Measurements from ENCODE around the gene UGT3A1. TPM values are rescaled to one million over a fixed set of nuclear protein-coding genes. Genes with fewer than 3 reads are reported as not detected.
"Not testable (repeated sequence)": the region's sequence is repeated elsewhere in the genome, so short reads cannot be mapped to it uniquely, and the experiment has no call there.

The UGT3A1 gene
- total RNA-seq, 2 donors from 2014 or later: 0.34 to 2.2 TPM

DNA sequence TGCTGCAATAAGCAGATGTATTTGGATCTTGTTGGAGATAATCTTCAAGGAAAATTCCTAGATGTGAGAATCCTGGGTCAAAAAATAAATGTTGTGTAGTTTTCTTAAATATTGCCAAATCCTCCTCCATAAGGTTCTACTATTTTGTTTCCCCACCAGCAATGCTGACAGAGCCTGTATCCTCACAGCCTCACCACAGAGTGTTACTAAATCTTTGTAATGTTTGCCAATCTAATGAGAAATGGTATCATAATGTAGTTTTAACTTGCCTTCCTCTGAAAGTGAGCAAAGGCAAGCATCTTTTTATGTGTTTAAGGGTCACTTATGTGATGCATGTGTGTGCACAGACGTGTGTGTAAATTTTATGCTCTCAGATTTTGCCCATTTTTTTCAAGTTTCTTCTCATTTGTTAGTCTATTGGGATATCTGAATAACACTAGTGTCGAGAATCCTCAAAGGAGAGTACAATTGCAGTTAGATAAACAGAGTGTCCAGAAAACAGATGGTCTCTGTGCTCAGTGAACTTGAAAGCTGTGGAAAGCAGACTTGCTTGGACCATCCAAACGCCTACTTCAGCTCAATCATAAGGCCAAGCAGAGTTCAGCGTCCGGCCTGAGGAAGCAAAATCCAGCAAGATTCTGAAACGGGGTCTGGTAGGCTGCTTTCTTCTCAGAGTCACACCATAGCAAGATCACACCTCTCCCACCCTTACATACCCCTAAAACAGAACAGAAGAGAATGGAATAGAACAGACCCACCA is 35.7 kb upstream of the UGT3A1 start:
- H3K27me3 ChIP-seq (replicated peaks; ENCODE audit: insufficient read depth): no peaks in the 10 kb centered on the region
- 62% methylated on average over 6 of the region's 6 CpGs for WGBS
- no peak overlapping the region for H3K27ac ChIP-seq
- no peak overlapping the region for H3K4me3 ChIP-seq
- H3K36me3 ChIP-seq: no peaks in the 10 kb centered on the region
- TF ChIP-seq POLR2AphosphoS5 (IDR thresholded peaks at IDR 0.05): no peak
- no peak for TF ChIP-seq POLR2A (IDR thresholded peaks at IDR 0.05)
- TF ChIP-seq CTCF (IDR thresholded peaks at IDR 0.05): no peak
- H3K9me3 ChIP-seq: no peaks in the 10 kb centered on the region
- intact Hi-C loops (cut with DNase I): no loop called here
- H3K4me1 ChIP-seq (replicated peaks): no peaks in the 10 kb centered on the region
- DNase-seq (ENCODE audit: low spot score): no peak

DNA sequence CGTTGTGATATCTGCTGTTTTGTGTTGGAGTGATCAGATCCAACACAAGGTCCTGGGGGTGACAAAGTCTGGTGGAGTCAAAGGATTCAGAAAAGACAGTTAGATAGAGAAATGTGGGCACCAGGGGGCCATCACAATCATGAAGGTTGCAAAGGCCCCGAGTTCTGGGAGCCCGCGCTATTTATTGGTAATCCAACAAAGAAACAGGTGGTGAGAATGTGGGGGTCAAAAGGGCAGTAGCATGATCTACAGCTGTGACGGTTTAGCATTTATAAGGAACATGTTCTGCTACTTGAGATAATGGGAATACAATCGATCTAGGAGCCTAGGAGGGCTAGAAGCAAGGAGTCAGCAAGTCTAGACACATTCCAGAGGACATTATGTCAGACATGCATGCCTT is 31.1 kb upstream of the UGT3A1 start:
- H3K4me1 ChIP-seq (replicated peaks); intact Hi-C loops (cut with DNase I); H3K27ac ChIP-seq; H3K9me3 ChIP-seq; H3K36me3 ChIP-seq; DNase-seq (ENCODE audit: low spot score); H3K4me3 ChIP-seq; H3K27me3 ChIP-seq (replicated peaks; ENCODE audit: insufficient read depth): not testable (repeated sequence)
- WGBS: 66% methylated on average over 6 of the region's 6 CpGs

- intact Hi-C loops (cut with DNase I): not testable (repeated sequence)
- WGBS: 97% methylated on average over 5 of the region's 5 CpGs
These were observed 28.4 kb upstream of the UGT3A1 start for GRCh38 chr5:36019584-36019983.

DNA sequence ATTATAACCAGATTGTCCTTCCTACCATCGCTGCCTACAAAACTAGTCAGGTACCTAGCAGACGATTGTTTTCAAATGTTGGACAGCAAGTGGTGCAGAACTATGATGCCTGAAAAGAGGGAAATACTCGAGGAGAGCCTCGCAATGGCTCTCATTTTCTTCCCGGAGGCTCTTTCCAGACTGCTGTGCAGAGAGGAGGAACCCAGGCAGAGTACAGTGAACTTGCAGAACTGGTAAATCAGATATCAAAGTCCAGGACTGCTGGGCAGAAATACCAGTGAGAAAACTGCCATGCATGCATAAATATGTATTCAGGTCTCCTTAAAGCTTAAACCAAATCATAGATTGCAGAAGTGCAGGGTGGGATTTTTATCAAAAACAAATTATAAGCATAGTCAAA is 26.4 kb upstream of the UGT3A1 start:
- H3K27me3 ChIP-seq (replicated peaks; ENCODE audit: insufficient read depth): no peaks in the 10 kb centered on the region
- no peaks in the 10 kb centered on the region for H3K4me1 ChIP-seq (replicated peaks)
- no peaks in the 10 kb centered on the region for H3K9me3 ChIP-seq
- no peak for DNase-seq (ENCODE audit: low spot score)
- H3K27ac ChIP-seq: no peak overlapping the region
- no peaks in the 10 kb centered on the region for H3K36me3 ChIP-seq
- H3K4me3 ChIP-seq: no peak overlapping the region
- WGBS: 37% methylated on average over 5 of the region's 5 CpGs
- intact Hi-C loops (cut with DNase I): no loop called here
- peak; percentile 5 for TF ChIP-seq POLR2AphosphoS5 (IDR thresholded peaks at IDR 0.05)
- TF ChIP-seq CTCF (IDR thresholded peaks at IDR 0.05): no peak
- no peak for TF ChIP-seq POLR2A (IDR thresholded peaks at IDR 0.05)

More at GRCh38 chr5:36019584-36019983, 28.4 kb upstream of the UGT3A1 start:
- not testable (repeated sequence) for H3K27ac ChIP-seq; DNase-seq (ENCODE audit: low spot score); H3K27me3 ChIP-seq (replicated peaks; ENCODE audit: insufficient read depth); H3K4me3 ChIP-seq; H3K36me3 ChIP-seq; H3K9me3 ChIP-seq; H3K4me1 ChIP-seq (replicated peaks)

DNA sequence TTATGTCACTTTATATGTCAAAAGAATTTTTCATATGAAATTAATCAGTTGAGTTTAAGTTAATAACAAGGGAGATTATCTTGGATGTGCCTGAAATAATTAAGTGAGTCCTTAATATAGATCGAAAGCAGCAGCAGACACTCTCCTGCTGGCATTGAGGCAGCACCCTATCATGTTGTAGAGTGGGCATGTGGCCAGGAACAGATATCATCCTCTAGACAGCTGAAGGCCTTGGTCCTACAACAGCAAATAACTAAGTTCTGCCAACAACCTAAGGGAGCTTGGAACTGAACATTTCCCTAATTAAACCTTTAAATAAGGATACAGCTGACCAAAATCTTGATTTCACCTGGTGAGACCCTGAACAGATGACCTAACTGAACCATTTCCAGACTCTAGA is 25.8 kb upstream of the UGT3A1 start:
- peak; percentile 33 for DNase-seq (ENCODE audit: low spot score)
- H3K4me1 ChIP-seq (replicated peaks): no peaks in the 10 kb centered on the region
- H3K9me3 ChIP-seq: no peaks in the 10 kb centered on the region
- no peaks in the 10 kb centered on the region for H3K36me3 ChIP-seq
- no peaks in the 10 kb centered on the region for H3K27me3 ChIP-seq (replicated peaks; ENCODE audit: insufficient read depth)
- TF ChIP-seq CTCF (IDR thresholded peaks at IDR 0.05): no peak
- TF ChIP-seq POLR2A (IDR thresholded peaks at IDR 0.05): no peak
- no peak for TF ChIP-seq POLR2AphosphoS5 (IDR thresholded peaks at IDR 0.05)
- intact Hi-C loops (cut with DNase I): no loop called here
- H3K27ac ChIP-seq: no peak overlapping the region
- 41% methylated on average over 1 of the region's 1 CpG for WGBS
- no peak overlapping the region for H3K4me3 ChIP-seq

DNA sequence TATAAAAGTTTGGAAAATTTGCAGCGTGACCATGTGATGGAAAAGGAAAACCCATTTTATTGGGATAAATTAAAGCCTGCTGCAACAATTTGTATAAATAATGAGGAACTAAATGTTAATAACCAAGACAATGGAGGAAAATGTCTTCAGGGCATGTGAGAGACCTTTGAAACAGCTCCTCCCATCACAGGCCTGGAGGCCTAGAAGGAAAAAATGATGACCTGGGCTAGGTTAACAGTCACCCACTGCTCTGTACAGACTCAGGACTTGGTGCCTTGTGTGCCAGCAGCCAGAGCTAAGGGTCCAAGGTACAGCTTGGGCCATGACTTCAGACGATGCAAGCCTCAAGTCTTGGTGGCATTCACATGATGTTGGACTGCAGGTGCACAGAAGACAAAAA is 22.0 kb upstream of the UGT3A1 start:
- no peaks in the 10 kb centered on the region for H3K27me3 ChIP-seq (replicated peaks; ENCODE audit: insufficient read depth)
- H3K27ac ChIP-seq: no peak overlapping the region
- no peak for DNase-seq (ENCODE audit: low spot score)
- no peak overlapping the region for H3K4me3 ChIP-seq
- no peaks in the 10 kb centered on the region for H3K36me3 ChIP-seq
- WGBS: 99% methylated on average over 2 of the region's 2 CpGs
- H3K9me3 ChIP-seq: no peaks in the 10 kb centered on the region
- TF ChIP-seq POLR2A (IDR thresholded peaks at IDR 0.05): no peak
- TF ChIP-seq CTCF (IDR thresholded peaks at IDR 0.05): no peak
- TF ChIP-seq POLR2AphosphoS5 (IDR thresholded peaks at IDR 0.05): no peak
- no peaks in the 10 kb centered on the region for H3K4me1 ChIP-seq (replicated peaks)
- intact Hi-C loops (cut with DNase I): no loop called here

All from prostate gland (tissue), 2 donors.